ENCODE results near the gene MORF4L2. TPM values are rescaled to one million over a fixed set of nuclear protein-coding genes. Genes with fewer than 3 reads are reported as not detected.
"Not testable (repeated sequence)": the region's sequence is repeated elsewhere in the genome, so short reads cannot be mapped to it uniquely, and the experiment has no call there.

MORF4L2 gene
- total RNA-seq, 2 experiments from 2014 or later = 184 to 191 TPM

DNA sequence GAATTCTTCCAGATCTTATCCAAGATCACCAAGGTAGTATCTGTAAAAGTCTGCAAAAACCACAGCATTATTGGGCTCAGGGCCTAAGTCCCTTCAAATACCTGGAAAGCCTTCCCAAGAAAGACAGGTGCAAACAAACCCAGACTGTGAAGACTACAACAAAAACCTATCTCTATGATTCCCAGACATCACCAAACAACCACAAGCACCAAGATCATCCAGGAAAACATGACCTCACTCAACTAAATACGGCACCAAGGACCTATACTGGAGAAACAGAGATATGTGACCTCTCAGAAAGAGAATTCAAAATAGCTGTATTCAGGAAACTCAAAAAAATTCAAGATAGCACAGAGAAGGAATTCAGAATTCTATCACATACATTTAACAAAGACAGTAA is 42.4 kb downstream of the MORF4L2 start:
- no peak for DNase-seq
- no peaks in the 10 kb centered on the region for H3K36me3 Mint-ChIP-seq
- intact Hi-C loops (cut with micrococcal nuclease) = no loop called here
- H3K4me1 Mint-ChIP-seq (ENCODE audit: low read depth) = no peaks in the 10 kb centered on the region
- no peaks in the 10 kb centered on the region for H3K9me3 Mint-ChIP-seq
- H3K27ac Mint-ChIP-seq = no peak overlapping the region
- CTCF ChIA-PET = no interaction called here
- no peaks in the 10 kb centered on the region for H3K27me3 Mint-ChIP-seq
- H3K4me3 Mint-ChIP-seq = no peak overlapping the region
- POLR2A ChIA-PET = no interaction called here

- intact Hi-C loops (cut with micrococcal nuclease) = no loop called here
- no peaks in the 10 kb centered on the region for H3K9me3 Mint-ChIP-seq
- H3K27me3 Mint-ChIP-seq = no peaks in the 10 kb centered on the region
- CTCF ChIA-PET = no interaction called here
- no peaks in the 10 kb centered on the region for H3K36me3 Mint-ChIP-seq
- POLR2A ChIA-PET = no interaction called here
- H3K4me3 Mint-ChIP-seq = no peak overlapping the region
- DNase-seq = no peak
- no peaks in the 10 kb centered on the region for H3K4me1 Mint-ChIP-seq (ENCODE audit: low read depth)
- H3K27ac Mint-ChIP-seq = no peak overlapping the region
These were observed 45.9 kb downstream of the MORF4L2 start for GRCh38 chrX:103640401-103641155.

DNA sequence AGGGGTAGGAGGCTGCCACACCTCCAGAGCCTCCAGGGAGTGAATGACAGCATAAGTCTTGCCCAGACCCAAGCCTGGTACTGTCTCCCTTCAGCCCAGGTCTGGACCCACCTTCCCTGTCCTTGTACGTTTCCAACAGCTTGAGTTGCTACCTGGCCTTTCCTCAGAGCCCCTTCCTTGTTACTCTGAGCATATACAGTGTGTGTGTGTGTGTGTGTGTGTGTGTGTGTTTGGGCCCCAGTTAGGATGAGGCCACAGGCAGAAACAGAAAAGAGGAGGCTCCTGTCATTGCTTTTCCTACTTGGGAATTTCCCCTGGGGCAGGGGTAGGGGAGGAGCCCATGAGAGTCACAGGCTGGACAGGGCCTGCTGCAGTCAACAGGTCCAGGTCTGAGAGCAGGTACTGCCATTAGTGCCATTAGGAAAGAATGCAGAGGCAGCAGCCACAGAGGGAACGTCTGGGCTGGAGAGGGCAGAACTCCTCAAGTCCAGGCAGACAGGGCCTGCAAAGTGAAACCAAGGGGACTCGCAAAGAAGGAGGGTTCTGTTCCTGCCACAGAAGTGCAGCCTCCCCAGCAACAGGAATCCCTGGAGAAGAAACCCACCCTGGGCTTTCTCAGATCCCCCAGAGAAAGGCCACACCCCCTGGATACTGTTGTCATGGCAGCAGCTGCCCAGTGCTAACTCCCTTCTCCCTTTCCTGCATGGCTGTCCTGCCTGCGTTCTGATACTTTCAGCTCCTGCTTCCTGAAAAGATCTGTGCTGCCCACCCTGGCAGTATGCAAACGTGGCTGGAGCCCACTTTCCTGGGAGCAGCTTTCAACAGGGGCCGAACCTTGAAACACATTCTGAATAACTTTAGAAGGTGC is 47.8 kb downstream of the MORF4L2 start:
- CTCF ChIA-PET; H3K9me3 Mint-ChIP-seq; POLR2A ChIA-PET; H3K36me3 Mint-ChIP-seq; intact Hi-C loops (cut with micrococcal nuclease); H3K27ac Mint-ChIP-seq; DNase-seq; H3K27me3 Mint-ChIP-seq; H3K4me3 Mint-ChIP-seq; H3K4me1 Mint-ChIP-seq (ENCODE audit: low read depth): not testable (repeated sequence)

- Mint-ChIP-seq H3K27ac (no peak overlapping the region), H3K4me3 (no peak overlapping the region), H3K9me3 (no peaks in the 10 kb centered on the region), H3K36me3 (no peaks in the 10 kb centered on the region), H3K4me1 (ENCODE audit: low read depth) (no peaks in the 10 kb centered on the region), H3K27me3 (no peaks in the 10 kb centered on the region)
- intact Hi-C loops (cut with micrococcal nuclease) = no loop called here
- DNase-seq = no peak
- ChIA-PET CTCF (no interaction called here), POLR2A (no interaction called here)
These were observed 48.7 kb downstream of the MORF4L2 start for GRCh38 chrX:103637604-103638338.

DNA sequence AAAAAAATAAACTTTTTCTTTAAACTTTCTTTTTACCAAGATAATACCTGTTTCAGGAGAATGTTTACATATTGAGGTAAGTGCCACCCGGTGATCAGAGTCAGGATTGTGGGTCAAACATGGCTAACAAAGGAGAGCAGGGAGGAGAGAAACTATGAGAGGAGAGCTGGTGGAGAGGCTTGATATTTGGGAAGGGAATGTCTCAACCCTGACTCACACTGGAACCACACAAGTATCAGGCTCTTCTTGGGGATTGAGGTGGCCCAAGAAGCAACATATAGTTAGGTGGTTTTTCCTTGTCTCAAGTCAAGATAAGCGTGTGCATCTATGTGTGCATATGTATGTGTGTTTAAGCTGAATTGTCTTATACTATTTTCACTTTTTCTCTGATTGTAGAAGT is 51.1 kb downstream of the MORF4L2 start:
- Mint-ChIP-seq H3K27me3 (no peaks in the 10 kb centered on the region), H3K27ac (no peak overlapping the region), H3K4me3 (no peak overlapping the region), H3K9me3 (no peaks in the 10 kb centered on the region), H3K36me3 (no peaks in the 10 kb centered on the region), H3K4me1 (ENCODE audit: low read depth) (no peaks in the 10 kb centered on the region)
- POLR2A ChIA-PET = no interaction called here
- DNase-seq = no peak
- CTCF ChIA-PET = no interaction called here
- intact Hi-C loops (cut with micrococcal nuclease) = no loop called here

GRCh38 chrX:103631145-103631544 is 55.4 kb downstream of the MORF4L2 start:
- no peak for DNase-seq
- H3K4me1 Mint-ChIP-seq (ENCODE audit: low read depth) = peaks cover 17% of the 10 kb centered on the region
- intact Hi-C loops (cut with micrococcal nuclease) = no loop called here
- no peaks in the 10 kb centered on the region for H3K9me3 Mint-ChIP-seq
- H3K27ac Mint-ChIP-seq = no peak overlapping the region
- H3K36me3 Mint-ChIP-seq = no peaks in the 10 kb centered on the region
- POLR2A ChIA-PET = no interaction called here
- no peak overlapping the region for H3K4me3 Mint-ChIP-seq
- no peaks in the 10 kb centered on the region for H3K27me3 Mint-ChIP-seq
- CTCF ChIA-PET = no interaction called here

DNA sequence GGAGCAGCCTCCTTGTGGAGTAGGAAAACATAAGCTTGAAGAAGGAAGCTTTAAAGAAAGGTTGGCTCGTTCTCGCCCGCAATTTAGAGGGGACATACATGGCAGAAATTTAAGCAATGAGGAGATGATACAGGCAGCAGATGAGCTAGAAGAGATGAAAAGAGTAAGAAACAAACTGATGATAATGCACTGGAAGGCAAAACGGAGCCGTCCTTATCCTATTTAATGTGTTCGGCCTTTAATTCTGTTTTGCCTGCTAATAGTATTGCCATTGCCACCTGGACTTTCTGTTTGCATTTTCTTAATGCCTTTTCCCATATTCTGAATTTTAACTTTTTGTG is 56.4 kb downstream of the MORF4L2 start:
- intact Hi-C loops (cut with micrococcal nuclease) = no loop called here
- Mint-ChIP-seq H3K4me3 (peak overlapping the region; percentile 84), H3K27ac (no peak overlapping the region), H3K9me3 (no peaks in the 10 kb centered on the region), H3K27me3 (no peaks in the 10 kb centered on the region), H3K36me3 (no peaks in the 10 kb centered on the region), H3K4me1 (ENCODE audit: low read depth) (peaks cover 17% of the 10 kb centered on the region)
- DNase-seq = no peak
- ChIA-PET POLR2A (no interaction called here), CTCF (no interaction called here)

- Mint-ChIP-seq H3K4me3 (peak overlapping the region; percentile 84), H3K36me3 (no peaks in the 10 kb centered on the region), H3K9me3 (no peaks in the 10 kb centered on the region), H3K27ac (peak overlapping the region; percentile 70), H3K27me3 (no peaks in the 10 kb centered on the region), H3K4me1 (ENCODE audit: low read depth) (peaks cover 17% of the 10 kb centered on the region)
- intact Hi-C loops (cut with micrococcal nuclease) = loop anchor here (5.0 kb wide), 1 partner anchor 42 kb away; the partner anchor contains the start of gene TCEAL4
- CTCF ChIA-PET = no interaction called here
- peak; percentile 42 for DNase-seq
- POLR2A ChIA-PET = no interaction called here
These were observed 57.0 kb downstream of the MORF4L2 start for GRCh38 chrX:103629318-103630170.

GRCh38 chrX:103628386-103629317 is 57.8 kb downstream of the MORF4L2 start, which contains the start of gene TCEAL1:
Gene TCEAL1 (plus strand): TSS chrX:103628975. CDS start chrX:103629917, 942 bp downstream.
- intact Hi-C loops (cut with micrococcal nuclease) = loop anchor here (1.0 to 5.0 kb wide), 2 partner anchors 41 to 58 kb away; partner anchors contain the start of genes MORF4L2 and TCEAL4
- ChIA-PET POLR2A (no interaction called here), CTCF (interaction anchor here (0.6 kb wide), 1 partner anchor 78 kb away, joined by 3 read pairs; no protein-coding TSS in a partner anchor)
- DNase-seq = peak; percentile 62
- H3K27me3 Mint-ChIP-seq = no peaks in the 10 kb centered on the region
- peaks cover 17% of the 10 kb centered on the region for H3K4me1 Mint-ChIP-seq (ENCODE audit: low read depth)
- H3K4me3 Mint-ChIP-seq = peak within 1 kb of the TSS; percentile 84
- no peaks in the 10 kb centered on the region for H3K36me3 Mint-ChIP-seq
- H3K9me3 Mint-ChIP-seq = no peaks in the 10 kb centered on the region
- peak within 1 kb of the TSS; percentile 70 for H3K27ac Mint-ChIP-seq

DNA sequence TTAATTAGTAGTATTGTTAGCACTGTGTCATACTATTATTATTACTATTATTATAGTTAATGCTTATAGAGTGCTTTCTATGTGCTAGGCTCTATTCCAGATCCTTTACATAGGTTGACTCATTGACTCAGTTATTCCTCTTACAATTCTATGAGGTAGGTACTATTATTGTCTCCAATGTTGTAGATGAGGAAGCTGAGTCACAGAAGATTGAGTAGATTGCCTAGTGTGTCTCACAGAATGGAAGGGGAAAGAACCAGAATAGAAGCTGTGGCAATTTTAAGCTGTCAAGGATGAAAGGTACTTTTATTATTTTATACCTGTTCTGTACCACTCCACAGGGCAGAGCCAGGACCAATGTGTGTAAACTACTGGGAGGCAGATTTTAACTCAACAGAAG is 59.6 kb downstream of the MORF4L2 start:
- H3K27me3 Mint-ChIP-seq = no peaks in the 10 kb centered on the region
- ChIA-PET POLR2A (no interaction called here), CTCF (no interaction called here)
- no peak for DNase-seq
- H3K9me3 Mint-ChIP-seq = no peaks in the 10 kb centered on the region
- H3K4me1 Mint-ChIP-seq (ENCODE audit: low read depth) = peaks cover 17% of the 10 kb centered on the region
- H3K36me3 Mint-ChIP-seq = no peaks in the 10 kb centered on the region
- intact Hi-C loops (cut with micrococcal nuclease) = loop anchor here (5.0 kb wide), 1 partner anchor 40 kb away; the partner anchor contains the start of gene TCEAL4
- no peak overlapping the region for H3K27ac Mint-ChIP-seq
- H3K4me3 Mint-ChIP-seq = no peak overlapping the region
